ENCODE measurements around the gene SHKBP1. TPM values are rescaled to one million over a fixed set of nuclear protein-coding genes. Genes with fewer than 3 reads are reported as not detected.

SHKBP1 gene, protein sequence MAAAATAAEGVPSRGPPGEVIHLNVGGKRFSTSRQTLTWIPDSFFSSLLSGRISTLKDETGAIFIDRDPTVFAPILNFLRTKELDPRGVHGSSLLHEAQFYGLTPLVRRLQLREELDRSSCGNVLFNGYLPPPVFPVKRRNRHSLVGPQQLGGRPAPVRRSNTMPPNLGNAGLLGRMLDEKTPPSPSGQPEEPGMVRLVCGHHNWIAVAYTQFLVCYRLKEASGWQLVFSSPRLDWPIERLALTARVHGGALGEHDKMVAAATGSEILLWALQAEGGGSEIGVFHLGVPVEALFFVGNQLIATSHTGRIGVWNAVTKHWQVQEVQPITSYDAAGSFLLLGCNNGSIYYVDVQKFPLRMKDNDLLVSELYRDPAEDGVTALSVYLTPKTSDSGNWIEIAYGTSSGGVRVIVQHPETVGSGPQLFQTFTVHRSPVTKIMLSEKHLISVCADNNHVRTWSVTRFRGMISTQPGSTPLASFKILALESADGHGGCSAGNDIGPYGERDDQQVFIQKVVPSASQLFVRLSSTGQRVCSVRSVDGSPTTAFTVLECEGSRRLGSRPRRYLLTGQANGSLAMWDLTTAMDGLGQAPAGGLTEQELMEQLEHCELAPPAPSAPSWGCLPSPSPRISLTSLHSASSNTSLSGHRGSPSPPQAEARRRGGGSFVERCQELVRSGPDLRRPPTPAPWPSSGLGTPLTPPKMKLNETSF
- polyA plus RNA-seq = 10 to 100 TPM; 47.9 to 53.6 TPM

GRCh38 chr19:40576585-40577451 is at the start of gene SHKBP1:
SHKBP1 (plus strand) TSS chr19:40576873; CDS start chr19:40576900, 27 bp downstream.
- Histone ChIP-seq H3K9me3 (ENCODE audit: control insufficient read depth in 2 of 2, insufficient read depth in 1 of 2, low read depth in 1 of 2, low read length in 1 of 2) (no peaks in the 10 kb centered on the region), H3K27me3 (ENCODE audit: control insufficient read depth in 1 of 2, insufficient read depth in 2 of 2, low read length in 2 of 2) (no peaks in the 10 kb centered on the region), H3K27ac (ENCODE audit: low read depth in 2 of 2, low read length in 1 of 2) (peak within 1 kb of the TSS; percentile 70 to 80), H3K4me3 (ENCODE audit: low read depth in 1 of 2, low read length in 2 of 2) (peak within 1 kb of the TSS; percentile 58 to 96), H3K36me3 (ENCODE audit: control insufficient read depth in 2 of 2, insufficient read depth in 2 of 2, low read length in 1 of 2) (peaks cover 0 to 12% of the 10 kb centered on the region in 2 donors), H3K4me1 (ENCODE audit: control insufficient read depth in 2 of 2, insufficient read depth in 2 of 2, low read length in 1 of 2) (peaks cover 6 to 12% of the 10 kb centered on the region in 2 donors)
- WGBS, 2 donors = 1% methylated on average over 43 to 54 of the region's 55 CpGs

GRCh38 chr19:40528078-40528477 is 48.6 kb upstream of the SHKBP1 start:
- Histone ChIP-seq H3K4me3 (ENCODE audit: low read depth in 1 of 2, low read length in 2 of 2) (no peak overlapping the region), H3K27me3 (ENCODE audit: control insufficient read depth in 1 of 2, insufficient read depth in 2 of 2, low read length in 2 of 2) (no peaks in the 10 kb centered on the region), H3K4me1 (ENCODE audit: control insufficient read depth in 2 of 2, insufficient read depth in 2 of 2, low read length in 1 of 2) (peaks cover 0 to 5% of the 10 kb centered on the region in 2 donors), H3K9me3 (ENCODE audit: control insufficient read depth in 2 of 2, insufficient read depth in 1 of 2, low read depth in 1 of 2, low read length in 1 of 2) (no peaks in the 10 kb centered on the region), H3K36me3 (ENCODE audit: control insufficient read depth in 2 of 2, insufficient read depth in 2 of 2, low read length in 1 of 2) (no peaks in the 10 kb centered on the region), H3K27ac (ENCODE audit: low read depth in 2 of 2, low read length in 1 of 2) (no peak overlapping the region)
- WGBS, 2 donors = 74 to 79% methylated on average over 6 of the region's 6 CpGs

DNA sequence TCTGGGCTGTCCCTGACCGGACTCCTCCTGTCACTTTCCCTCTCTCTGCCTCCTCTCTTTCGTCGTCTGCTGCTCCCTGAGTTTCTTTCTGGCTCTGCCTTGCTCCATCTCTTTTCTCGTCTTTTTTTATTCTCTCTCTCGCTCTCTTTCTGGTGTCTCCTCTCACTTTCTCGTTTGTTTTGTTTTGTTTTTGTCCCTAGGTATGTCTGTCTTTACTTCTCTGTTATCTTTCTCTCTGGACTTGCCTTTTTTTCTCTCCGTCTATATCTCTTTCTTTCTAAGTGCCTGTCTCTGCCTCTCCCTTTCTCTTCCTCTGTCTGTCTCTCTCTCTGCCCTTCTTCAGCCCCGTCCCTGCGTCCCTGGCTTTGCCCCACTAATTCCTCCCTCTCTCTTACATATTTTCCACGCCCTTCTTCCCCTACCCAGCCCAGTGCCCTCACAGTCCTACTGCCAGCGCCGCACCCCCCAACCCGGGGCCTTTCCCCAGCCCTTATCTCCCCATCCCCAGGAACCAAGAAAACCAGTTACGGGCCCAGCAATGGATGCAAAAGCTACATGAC is 48.1 kb upstream of the SHKBP1 start:
- Histone ChIP-seq H3K27me3 (ENCODE audit: control insufficient read depth in 1 of 2, insufficient read depth in 2 of 2, low read length in 2 of 2) (no peaks in the 10 kb centered on the region), H3K4me1 (ENCODE audit: control insufficient read depth in 2 of 2, insufficient read depth in 2 of 2, low read length in 1 of 2) (peaks cover 0 to 5% of the 10 kb centered on the region in 2 donors), H3K4me3 (ENCODE audit: low read depth in 1 of 2, low read length in 2 of 2) (no peak overlapping the region), H3K9me3 (ENCODE audit: control insufficient read depth in 2 of 2, insufficient read depth in 1 of 2, low read depth in 1 of 2, low read length in 1 of 2) (no peaks in the 10 kb centered on the region), H3K27ac (ENCODE audit: low read depth in 2 of 2, low read length in 1 of 2) (no peak overlapping the region), H3K36me3 (ENCODE audit: control insufficient read depth in 2 of 2, insufficient read depth in 2 of 2, low read length in 1 of 2) (no peaks in the 10 kb centered on the region)
- WGBS, 2 donors = 66 to 67% methylated on average over 14 of the region's 14 CpGs

DNA sequence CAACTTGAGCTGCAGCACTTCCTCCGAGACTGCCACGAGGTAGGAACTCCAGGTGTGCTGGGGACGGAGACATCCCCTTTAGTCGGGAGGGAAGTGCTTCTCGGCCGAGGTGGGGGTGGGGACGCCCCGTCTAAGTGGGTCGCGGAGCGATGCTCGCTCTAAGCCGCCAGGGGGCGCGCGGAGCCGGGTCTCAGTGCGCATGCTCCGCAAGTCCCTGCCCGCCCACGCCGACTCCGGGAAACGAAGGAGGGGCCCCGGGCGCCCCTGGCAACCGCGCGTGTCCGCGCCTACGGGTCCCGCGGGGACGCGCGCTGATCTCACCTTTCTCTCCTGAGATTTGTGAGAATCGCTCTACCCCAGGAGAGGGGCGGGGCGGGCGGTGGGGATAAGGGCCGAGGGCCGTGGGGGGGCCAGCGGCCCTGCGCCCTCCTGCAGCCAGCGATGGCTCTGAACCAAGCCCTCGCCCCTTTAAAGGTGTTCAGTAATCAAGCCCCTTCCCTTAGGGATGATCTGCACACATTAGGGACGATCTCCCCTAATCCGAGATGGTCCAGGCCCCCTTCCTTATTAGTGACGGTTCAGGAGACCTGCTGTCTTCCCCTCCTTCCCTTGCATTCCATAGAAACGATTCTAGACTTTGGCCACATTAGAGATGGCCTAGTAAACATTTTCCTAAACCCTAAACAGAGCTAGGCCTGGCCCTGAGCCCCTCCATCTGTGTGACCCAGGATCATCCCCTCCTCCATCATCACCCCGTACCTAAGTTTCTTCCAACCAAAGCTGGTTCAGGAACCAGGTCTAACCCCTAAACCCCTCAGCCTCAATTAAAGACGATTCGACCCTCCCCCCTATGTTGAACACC is 47.3 kb upstream of the SHKBP1 start:
- H3K4me3 ChIP-seq (ENCODE audit: low read depth in 1 of 2, low read length in 2 of 2) = peak overlapping the region; percentile 33 to 38
- no peak overlapping the region for H3K27ac ChIP-seq (ENCODE audit: low read depth in 2 of 2, low read length in 1 of 2)
- peaks cover 0 to 4% of the 10 kb centered on the region in 2 donors for H3K9me3 ChIP-seq (ENCODE audit: control insufficient read depth in 2 of 2, insufficient read depth in 1 of 2, low read depth in 1 of 2, low read length in 1 of 2)

DNA sequence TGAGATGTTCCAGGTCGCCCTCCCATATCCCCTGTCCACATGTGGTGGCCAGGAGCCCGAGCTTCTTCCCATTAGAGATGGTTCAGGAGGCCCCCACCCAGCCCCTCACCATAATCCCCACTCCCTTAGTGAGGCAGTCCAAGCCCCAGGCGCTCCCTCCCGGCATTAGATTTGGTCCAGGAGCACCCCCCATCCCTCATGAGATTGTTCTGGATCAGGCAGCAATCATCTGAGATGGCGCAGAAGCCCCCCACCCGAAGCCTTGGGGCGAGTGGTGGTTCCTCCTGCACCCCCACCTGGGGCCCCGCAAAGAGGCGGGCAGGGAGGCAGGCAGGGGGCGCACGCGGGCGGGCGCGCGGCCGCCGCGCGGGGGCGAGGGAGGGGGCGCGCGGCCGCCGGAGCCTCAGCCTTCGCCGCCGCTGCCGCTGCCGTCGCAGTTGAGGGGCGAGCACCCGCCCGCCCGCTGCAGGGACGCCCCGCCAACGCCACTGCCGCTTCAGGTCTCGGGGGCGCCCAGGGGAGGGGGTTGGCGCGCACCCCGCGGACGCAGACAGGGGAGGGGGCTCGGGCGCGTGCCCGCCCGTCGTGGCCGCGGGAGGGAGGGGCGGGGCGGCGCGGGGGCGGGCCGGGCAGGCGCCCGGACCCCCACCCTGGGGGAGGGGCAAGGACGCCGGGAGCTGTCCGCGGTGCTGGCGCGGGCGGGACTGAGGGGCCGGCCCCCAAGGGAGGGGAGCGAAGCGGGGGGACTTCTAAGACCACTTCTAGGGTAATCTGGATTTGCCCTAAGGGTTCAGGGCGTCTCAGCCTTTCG is 46.4 kb upstream of the SHKBP1 start:
- 3 to 4% methylated on average over 58 to 75 of the region's 75 CpGs for WGBS, 2 donors
- Histone ChIP-seq H3K4me1 (ENCODE audit: control insufficient read depth in 2 of 2, insufficient read depth in 2 of 2, low read length in 1 of 2) (peaks cover 0 to 5% of the 10 kb centered on the region in 2 donors), H3K27me3 (ENCODE audit: control insufficient read depth in 1 of 2, insufficient read depth in 2 of 2, low read length in 2 of 2) (no peaks in the 10 kb centered on the region), H3K9me3 (ENCODE audit: control insufficient read depth in 2 of 2, insufficient read depth in 1 of 2, low read depth in 1 of 2, low read length in 1 of 2) (peaks cover 0 to 4% of the 10 kb centered on the region in 2 donors), H3K36me3 (ENCODE audit: control insufficient read depth in 2 of 2, insufficient read depth in 2 of 2, low read length in 1 of 2) (no peaks in the 10 kb centered on the region), H3K4me3 (ENCODE audit: low read depth in 1 of 2, low read length in 2 of 2) (peak overlapping the region in 1 of 2 donors; percentile 9), H3K27ac (ENCODE audit: low read depth in 2 of 2, low read length in 1 of 2) (no peak overlapping the region)

More for the DNA sequence above, 47.3 kb upstream of the SHKBP1 start:
- Histone ChIP-seq H3K27me3 (ENCODE audit: control insufficient read depth in 1 of 2, insufficient read depth in 2 of 2, low read length in 2 of 2) (no peaks in the 10 kb centered on the region), H3K36me3 (ENCODE audit: control insufficient read depth in 2 of 2, insufficient read depth in 2 of 2, low read length in 1 of 2) (no peaks in the 10 kb centered on the region), H3K4me1 (ENCODE audit: control insufficient read depth in 2 of 2, insufficient read depth in 2 of 2, low read length in 1 of 2) (peaks cover 0 to 5% of the 10 kb centered on the region in 2 donors)
- 3% methylated on average over 53 to 54 of the region's 54 CpGs for WGBS, 2 donors

DNA sequence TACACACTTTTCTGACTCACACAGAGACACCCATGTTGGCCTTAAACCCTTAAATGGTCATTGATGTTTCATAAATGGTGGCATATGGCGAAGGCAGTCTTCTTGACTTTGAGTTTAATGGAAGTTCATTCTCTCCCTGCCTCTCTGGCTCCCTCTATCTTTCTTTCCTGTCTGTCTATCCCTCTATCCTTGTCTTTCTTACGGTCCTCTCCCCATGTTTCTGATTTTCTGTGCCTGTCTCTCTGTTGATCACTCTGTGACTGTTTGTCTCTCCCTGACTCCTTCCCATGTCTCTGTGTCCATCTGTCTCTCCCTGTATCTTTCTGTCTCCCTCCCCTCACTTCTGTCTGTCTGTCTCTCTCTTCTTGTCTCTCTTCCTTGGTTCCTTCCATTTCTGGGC is 43.2 kb upstream of the SHKBP1 start:
- Histone ChIP-seq H3K27me3 (ENCODE audit: control insufficient read depth in 1 of 2, insufficient read depth in 2 of 2, low read length in 2 of 2) (no peaks in the 10 kb centered on the region), H3K9me3 (ENCODE audit: control insufficient read depth in 2 of 2, insufficient read depth in 1 of 2, low read depth in 1 of 2, low read length in 1 of 2) (peaks cover 0 to 4% of the 10 kb centered on the region in 2 donors), H3K4me3 (ENCODE audit: low read depth in 1 of 2, low read length in 2 of 2) (no peak overlapping the region), H3K4me1 (ENCODE audit: control insufficient read depth in 2 of 2, insufficient read depth in 2 of 2, low read length in 1 of 2) (peaks cover 0 to 5% of the 10 kb centered on the region in 2 donors), H3K36me3 (ENCODE audit: control insufficient read depth in 2 of 2, insufficient read depth in 2 of 2, low read length in 1 of 2) (no peaks in the 10 kb centered on the region), H3K27ac (ENCODE audit: low read depth in 2 of 2, low read length in 1 of 2) (no peak overlapping the region)
- 79 to 88% methylated on average over 2 of the region's 2 CpGs for WGBS, 2 donors

DNA sequence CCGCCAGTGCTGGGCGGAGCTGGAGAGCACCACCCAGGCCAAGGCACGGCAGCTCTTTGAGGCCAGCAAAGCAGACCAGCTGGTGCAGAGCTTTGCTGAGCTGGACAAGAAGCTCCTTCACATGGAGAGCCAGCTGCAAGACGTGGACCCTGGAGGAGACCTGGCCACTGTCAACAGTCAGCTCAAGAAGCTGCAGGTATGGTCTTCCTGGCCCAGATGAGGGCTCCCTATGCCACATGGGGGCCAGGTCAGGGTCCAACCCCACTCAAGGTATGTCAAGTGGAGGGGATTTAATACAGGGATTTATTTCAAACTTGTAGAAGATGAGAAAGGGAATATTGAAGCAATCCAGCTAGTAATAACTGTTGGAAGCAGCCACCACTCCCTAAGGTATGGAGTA is 42.5 kb upstream of the SHKBP1 start:
- H3K9me3 ChIP-seq (ENCODE audit: control insufficient read depth in 2 of 2, insufficient read depth in 1 of 2, low read depth in 1 of 2, low read length in 1 of 2) = peaks cover 0 to 4% of the 10 kb centered on the region in 2 donors
- no peak overlapping the region for H3K4me3 ChIP-seq (ENCODE audit: low read depth in 1 of 2, low read length in 2 of 2)
- H3K27me3 ChIP-seq (ENCODE audit: control insufficient read depth in 1 of 2, insufficient read depth in 2 of 2, low read length in 2 of 2) = no peaks in the 10 kb centered on the region
- H3K27ac ChIP-seq (ENCODE audit: low read depth in 2 of 2, low read length in 1 of 2) = no peak overlapping the region
- peaks cover 0 to 2% of the 10 kb centered on the region in 2 donors for H3K4me1 ChIP-seq (ENCODE audit: control insufficient read depth in 2 of 2, insufficient read depth in 2 of 2, low read length in 1 of 2)
- no peaks in the 10 kb centered on the region for H3K36me3 ChIP-seq (ENCODE audit: control insufficient read depth in 2 of 2, insufficient read depth in 2 of 2, low read length in 1 of 2)
- 80 to 84% methylated on average over 4 of the region's 4 CpGs for WGBS, 2 donors

DNA sequence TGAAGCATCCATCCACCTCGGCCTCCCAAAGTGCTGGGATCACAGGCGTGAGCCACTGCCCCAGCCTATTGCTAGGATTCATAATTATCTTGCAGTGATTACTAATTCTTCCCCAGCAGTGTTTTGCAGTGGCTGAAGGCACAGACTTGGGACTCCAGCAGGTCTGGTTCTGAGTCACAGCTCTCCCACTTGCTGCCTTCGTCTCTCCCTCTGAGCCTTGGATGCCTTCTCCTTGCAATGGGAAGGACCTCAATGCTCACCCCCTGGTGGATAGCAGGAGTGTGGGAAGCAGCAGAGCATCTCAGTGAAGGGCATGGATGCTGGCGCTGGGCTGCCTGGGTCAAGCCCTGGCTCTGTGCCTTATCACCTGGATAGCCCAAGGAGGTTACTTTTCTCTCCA is 37.6 kb upstream of the SHKBP1 start:
- Histone ChIP-seq H3K36me3 (ENCODE audit: control insufficient read depth in 2 of 2, insufficient read depth in 2 of 2, low read length in 1 of 2) (no peaks in the 10 kb centered on the region), H3K27ac (ENCODE audit: low read depth in 2 of 2, low read length in 1 of 2) (no peak overlapping the region), H3K27me3 (ENCODE audit: control insufficient read depth in 1 of 2, insufficient read depth in 2 of 2, low read length in 2 of 2) (no peaks in the 10 kb centered on the region), H3K9me3 (ENCODE audit: control insufficient read depth in 2 of 2, insufficient read depth in 1 of 2, low read depth in 1 of 2, low read length in 1 of 2) (peaks cover 0 to 2% of the 10 kb centered on the region in 2 donors), H3K4me1 (ENCODE audit: control insufficient read depth in 2 of 2, insufficient read depth in 2 of 2, low read length in 1 of 2) (peaks cover 0 to 2% of the 10 kb centered on the region in 2 donors), H3K4me3 (ENCODE audit: low read depth in 1 of 2, low read length in 2 of 2) (no peak overlapping the region)
- 55 to 68% methylated on average over 4 of the region's 4 CpGs for WGBS, 2 donors
